ENCODE data around the gene BCL11B. TPM values are rescaled to one million over a fixed set of nuclear protein-coding genes. Genes with fewer than 3 reads are reported as not detected.

The BCL11B gene
- total RNA-seq, 1 donor from 2014 or later, result 0.16 TPM

DNA sequence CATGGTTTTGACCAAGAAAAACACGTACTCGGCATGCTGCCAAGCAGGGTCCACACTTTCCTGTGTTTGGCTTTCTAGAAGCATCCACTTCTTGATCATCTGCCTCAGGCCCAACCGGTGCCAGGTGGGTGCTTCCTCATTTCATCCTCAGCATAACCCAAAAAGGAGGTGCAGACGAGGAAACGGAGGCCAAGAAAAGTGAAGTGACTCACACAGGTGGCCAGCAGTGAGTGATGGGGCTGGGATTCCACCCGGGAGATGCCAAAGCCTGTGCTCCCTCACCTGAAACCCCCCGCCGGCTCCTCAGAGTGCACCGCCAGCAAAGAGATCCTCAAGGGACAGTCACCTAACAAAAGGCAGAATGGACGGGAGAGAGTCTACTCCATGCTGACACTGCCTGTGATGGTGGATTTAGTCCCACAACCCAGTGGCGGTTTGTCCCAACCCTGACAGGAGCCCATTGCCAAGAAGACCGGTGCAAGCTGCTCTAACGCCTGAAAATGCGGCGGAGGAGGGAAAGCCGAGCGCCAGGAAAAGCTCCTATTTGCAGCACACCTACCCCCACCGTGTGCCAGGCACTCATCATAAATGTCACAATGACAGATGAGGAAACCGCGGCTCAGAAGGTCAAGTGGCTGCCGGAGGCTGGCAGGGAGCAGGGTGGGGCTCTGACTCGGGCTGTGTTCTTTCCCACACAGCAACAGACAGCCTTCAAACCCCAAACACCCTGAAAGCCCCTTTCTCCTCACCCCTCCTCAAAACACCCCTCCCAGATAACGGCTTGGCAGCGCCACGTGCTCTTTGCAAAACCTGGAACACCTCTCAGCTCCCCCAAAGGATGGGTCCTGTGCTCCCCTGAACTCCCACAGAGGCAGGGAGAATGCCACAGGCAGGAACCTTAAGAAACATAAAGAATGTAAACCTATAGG, 18.8 kb downstream of the BCL11B start:
- Mint-ChIP-seq H3K4me3 (ENCODE audit: unreplicated experiment) (no peak overlapping the region), H3K27me3 (ENCODE audit: unreplicated experiment) (peaks cover 36% of the 10 kb centered on the region), H3K27ac (ENCODE audit: unreplicated experiment) (no peak overlapping the region), H3K36me3 (ENCODE audit: unreplicated experiment) (no peaks in the 10 kb centered on the region), H3K4me1 (ENCODE audit: unreplicated experiment) (peaks cover 8% of the 10 kb centered on the region), H3K9me3 (ENCODE audit: unreplicated experiment) (no peaks in the 10 kb centered on the region)
- TF ChIP-seq CTCF (IDR thresholded peaks at IDR 0.05), result no peak
- DNase-seq (ENCODE audit: extremely low spot score, unreplicated experiment), result no peak

- TF ChIP-seq CTCF (IDR thresholded peaks at IDR 0.05), result no peak
- Mint-ChIP-seq H3K27ac (ENCODE audit: unreplicated experiment) (no peak overlapping the region), H3K4me1 (ENCODE audit: unreplicated experiment) (peaks cover 13% of the 10 kb centered on the region), H3K27me3 (ENCODE audit: unreplicated experiment) (peaks cover 38% of the 10 kb centered on the region), H3K4me3 (ENCODE audit: unreplicated experiment) (no peak overlapping the region), H3K9me3 (ENCODE audit: unreplicated experiment) (no peaks in the 10 kb centered on the region), H3K36me3 (ENCODE audit: unreplicated experiment) (no peaks in the 10 kb centered on the region)
- no peak for DNase-seq (ENCODE audit: extremely low spot score, unreplicated experiment)
Measured at GRCh38 chr14:99252443-99252939, 19.5 kb downstream of the BCL11B start.

DNA sequence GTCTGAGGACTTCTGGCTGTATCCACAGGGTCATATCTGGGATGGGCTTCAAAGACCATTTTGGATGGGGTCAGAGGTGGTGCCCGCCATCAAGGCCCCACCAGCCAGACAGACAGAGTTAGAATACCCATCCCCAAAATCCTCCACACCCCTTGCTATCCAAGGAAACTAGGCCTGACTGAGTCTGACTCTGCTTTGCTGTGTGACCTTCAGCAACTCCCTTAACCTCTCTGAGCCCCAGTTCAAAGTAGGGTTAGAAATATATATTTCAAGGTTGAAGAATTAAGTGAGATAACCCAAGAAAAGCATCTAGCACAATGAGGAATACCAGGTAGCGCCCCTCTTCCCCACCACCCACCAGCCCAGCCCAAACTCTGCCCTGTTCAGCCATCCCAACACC, 20.3 kb downstream of the BCL11B start:
- Mint-ChIP-seq H3K27me3 (ENCODE audit: unreplicated experiment) (peaks cover 43% of the 10 kb centered on the region), H3K9me3 (ENCODE audit: unreplicated experiment) (no peaks in the 10 kb centered on the region), H3K4me1 (ENCODE audit: unreplicated experiment) (peaks cover 13% of the 10 kb centered on the region), H3K36me3 (ENCODE audit: unreplicated experiment) (no peaks in the 10 kb centered on the region), H3K27ac (ENCODE audit: unreplicated experiment) (no peak overlapping the region), H3K4me3 (ENCODE audit: unreplicated experiment) (no peak overlapping the region)
- DNase-seq (ENCODE audit: extremely low spot score, unreplicated experiment), result no peak
- no peak for TF ChIP-seq CTCF (IDR thresholded peaks at IDR 0.05)

DNA sequence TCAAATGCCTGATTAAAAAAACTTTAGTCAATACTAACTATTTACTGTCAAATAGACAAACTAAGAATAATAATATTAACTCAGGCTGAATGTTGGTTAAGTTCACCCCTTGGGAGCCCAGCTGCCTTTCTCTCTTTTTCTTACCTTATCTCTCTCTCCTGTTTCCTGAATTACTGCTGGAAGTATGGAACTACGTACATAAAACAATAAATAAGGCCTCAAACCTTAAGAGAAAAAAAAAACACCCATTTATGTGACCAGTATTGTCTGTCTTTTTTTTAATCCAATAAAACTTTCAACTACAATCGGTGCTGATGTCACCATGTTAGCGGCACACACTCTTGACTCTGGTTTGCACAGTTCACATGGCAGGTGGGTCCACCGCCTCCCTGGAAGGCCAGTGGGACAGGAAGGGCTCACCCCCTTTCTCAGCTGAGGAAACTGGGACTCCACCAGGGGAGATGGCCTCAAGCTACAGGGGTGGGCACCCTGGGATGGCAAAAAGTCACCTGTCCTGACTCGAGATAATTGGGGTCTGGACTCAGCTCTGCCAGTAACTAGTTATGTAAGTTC, 21.3 kb downstream of the BCL11B start:
- H3K27ac Mint-ChIP-seq (ENCODE audit: unreplicated experiment), result no peak overlapping the region
- no peak for TF ChIP-seq CTCF (IDR thresholded peaks at IDR 0.05)
- peaks cover 44% of the 10 kb centered on the region for H3K27me3 Mint-ChIP-seq (ENCODE audit: unreplicated experiment)

DNA sequence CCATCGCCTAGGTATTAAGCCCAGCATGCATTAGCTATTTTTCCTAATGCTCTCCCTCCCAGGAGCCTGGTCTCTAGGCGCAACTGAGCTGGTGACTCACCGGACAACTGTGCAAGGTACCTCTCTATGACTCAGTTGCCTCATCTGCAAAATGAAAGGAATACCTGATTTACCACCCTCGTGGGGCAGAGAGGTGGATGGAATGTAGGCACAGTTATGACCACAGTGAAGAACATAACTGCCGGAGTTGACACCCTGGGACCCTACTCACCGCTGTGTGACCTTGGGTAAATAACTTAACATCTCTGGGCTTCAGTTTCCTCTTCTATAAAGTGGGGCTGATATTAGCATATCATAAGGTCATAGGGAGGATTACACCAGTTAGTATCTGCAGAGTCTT, 22.6 kb downstream of the BCL11B start:
- Mint-ChIP-seq H3K9me3 (ENCODE audit: unreplicated experiment) (no peaks in the 10 kb centered on the region), H3K4me3 (ENCODE audit: unreplicated experiment) (no peak overlapping the region), H3K27ac (ENCODE audit: unreplicated experiment) (no peak overlapping the region), H3K36me3 (ENCODE audit: unreplicated experiment) (no peaks in the 10 kb centered on the region), H3K4me1 (ENCODE audit: unreplicated experiment) (peaks cover 15% of the 10 kb centered on the region), H3K27me3 (ENCODE audit: unreplicated experiment) (peaks cover 46% of the 10 kb centered on the region)
- no peak for DNase-seq (ENCODE audit: extremely low spot score, unreplicated experiment)
- no peak for TF ChIP-seq CTCF (IDR thresholded peaks at IDR 0.05)

More for the DNA sequence above, 21.3 kb downstream of the BCL11B start:
- DNase-seq (ENCODE audit: extremely low spot score, unreplicated experiment), result no peak
- no peak overlapping the region for H3K4me3 Mint-ChIP-seq (ENCODE audit: unreplicated experiment)
- H3K36me3 Mint-ChIP-seq (ENCODE audit: unreplicated experiment), result no peaks in the 10 kb centered on the region
- peaks cover 15% of the 10 kb centered on the region for H3K4me1 Mint-ChIP-seq (ENCODE audit: unreplicated experiment)
- no peaks in the 10 kb centered on the region for H3K9me3 Mint-ChIP-seq (ENCODE audit: unreplicated experiment)
